Measurements from ENCODE around the gene MARS1. TPM values are rescaled to one million over a fixed set of nuclear protein-coding genes. Genes with fewer than 3 reads are reported as not detected.

MARS1 gene
- total and polyA plus RNA-seq, 12 donors: 56.7 to 108 (median 75.6) TPM

- no peak for TF ChIP-seq CTCF (IDR thresholded peaks at IDR 0.05)
- Histone ChIP-seq H3K4me1 (peaks cover 8 to 52% (median 34%) of the 10 kb centered on the region in 9 donors), H3K27ac (peak overlapping the region in 1 of 10 donors; percentile 33), H3K27me3 (no peaks in the 10 kb centered on the region), H3K36me3 (peaks cover 0 to 88% (median 64%) of the 10 kb centered on the region in 9 donors), H3K4me3 (no peak overlapping the region), H3K9me3 (no peaks in the 10 kb centered on the region)
- intact Hi-C loops (cut with DNase I): loop anchor here in 2 of 10 donors (2.0 to 5.0 kb wide), 2 partner anchors 26 to 228 kb away; partner anchors contain the start of gene MARS1 (in 1 of the 2)
- DNase-seq (no peak), ATAC-seq (no peak)
- 78 to 83% methylated on average over 9 of the region's 9 CpGs for WGBS, 2 donors
These were observed 27.0 kb downstream of the MARS1 start for GRCh38 chr12:57514720-57515407.

GRCh38 chr12:57515408-57515933 lies 27.6 kb downstream of the MARS1 start:
- H3K4me3 ChIP-seq: no peak overlapping the region
- H3K27me3 ChIP-seq: no peaks in the 10 kb centered on the region
- no peak for ATAC-seq
- no peaks in the 10 kb centered on the region for H3K9me3 ChIP-seq
- H3K27ac ChIP-seq: peak overlapping the region in 1 of 10 donors; percentile 33
- 52 to 59% methylated on average over 3 of the region's 3 CpGs for WGBS, 2 donors
- peaks cover 8 to 52% (median 35%) of the 10 kb centered on the region in 9 donors for H3K4me1 ChIP-seq
- no peak for TF ChIP-seq CTCF (IDR thresholded peaks at IDR 0.05)
- DNase-seq: no peak
- intact Hi-C loops (cut with DNase I): loop anchor here in 2 of 10 donors (2.0 to 5.0 kb wide), 2 partner anchors 27 to 228 kb away; partner anchors contain the start of gene MARS1 (in 1 of the 2)
- H3K36me3 ChIP-seq: peaks cover 0 to 82% (median 64%) of the 10 kb centered on the region in 9 donors

DNA sequence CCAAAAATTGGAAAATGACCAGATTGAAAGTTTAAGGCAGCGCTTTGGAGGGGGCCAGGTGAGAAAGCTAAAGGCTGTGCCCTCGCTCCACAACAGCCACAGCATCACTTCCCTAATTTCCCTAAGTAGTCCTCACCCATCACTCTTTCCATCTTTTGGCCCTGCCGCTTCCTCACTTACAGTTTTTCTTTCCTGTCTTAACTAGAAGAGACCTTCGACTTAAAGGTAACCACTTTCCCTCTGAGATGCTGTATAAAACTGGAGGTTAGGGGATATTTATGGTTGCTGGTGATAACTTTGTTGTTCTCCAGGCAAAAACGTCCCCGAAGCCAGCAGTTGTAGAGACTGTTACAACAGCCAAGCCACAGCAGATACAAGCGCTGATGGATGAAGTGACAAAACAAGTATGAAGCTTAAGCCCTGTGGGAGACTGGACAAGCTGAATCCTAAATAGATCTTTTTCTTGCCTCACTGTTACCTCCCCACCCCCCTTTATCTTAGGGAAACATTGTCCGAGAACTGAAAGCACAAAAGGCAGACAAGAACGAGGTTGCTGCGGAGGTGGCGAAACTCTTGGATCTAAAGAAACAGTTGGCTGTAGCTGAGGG lies 28.2 kb downstream of the MARS1 start:
- no peak for DNase-seq
- Histone ChIP-seq H3K4me1 (peaks cover 8 to 56% (median 38%) of the 10 kb centered on the region in 9 donors), H3K9me3 (no peaks in the 10 kb centered on the region), H3K27ac (peak overlapping the region in 2 of 10 donors; percentile 33 to 99), H3K27me3 (no peaks in the 10 kb centered on the region), H3K36me3 (peaks cover 0 to 77% (median 64%) of the 10 kb centered on the region in 9 donors), H3K4me3 (no peak overlapping the region)
- no peak for ATAC-seq
- intact Hi-C loops (cut with DNase I): loop anchor here in 2 of 10 donors (2.0 to 5.0 kb wide), 2 partner anchors 27 to 229 kb away; partner anchors contain the start of gene MARS1 (in 1 of the 2)
- 76 to 80% methylated on average over 11 of the region's 11 CpGs for WGBS, 2 donors
- TF ChIP-seq CTCF (IDR thresholded peaks at IDR 0.05): no peak

- H3K4me3 ChIP-seq: no peak overlapping the region
- no peak for TF ChIP-seq CTCF (IDR thresholded peaks at IDR 0.05)
- no peaks in the 10 kb centered on the region for H3K27me3 ChIP-seq
- H3K36me3 ChIP-seq: peaks cover 0 to 70% (median 58%) of the 10 kb centered on the region in 9 donors
- H3K9me3 ChIP-seq: no peaks in the 10 kb centered on the region
- peak overlapping the region in 8 of 10 donors; percentile 56 to 100 (median 99) for H3K27ac ChIP-seq
- peaks cover 14 to 62% (median 45%) of the 10 kb centered on the region in 9 donors for H3K4me1 ChIP-seq
- intact Hi-C loops (cut with DNase I): loop anchor here in 1 of 10 donors (5.0 kb wide), 1 partner anchor 229 kb away; no protein-coding TSS in a partner anchor
- WGBS, 2 donors: 81 to 86% methylated on average over 11 of the region's 11 CpGs
- DNase-seq (no peak), ATAC-seq (no peak)
These were observed 28.8 kb downstream of the MARS1 start for GRCh38 chr12:57516617-57517153.
